Aorta (tissue), 5 donors: Measurements from ENCODE around the gene DOCK8. TPM values are rescaled to one million over a fixed set of nuclear protein-coding genes. Genes with fewer than 3 reads are reported as not detected.
A peak's percentile ranks its signal among the peaks of the same experiment; 100 is the strongest.
"Not testable (repeated sequence)": the region's sequence is repeated elsewhere in the genome, so short reads cannot be mapped to it uniquely, and the experiment has no call there.

Experiments
- ATAC-seq: fragments of 200-7000 bp; cut with Tn5 transposase; one replicate; pipeline ENCODE4 v1.9.1; 2022; ENCODE audit warnings: moderate library complexity; ENCODE audit not compliant: low FRiP score
- DNase-seq, 2 donors: peaks; one replicate each; pipeline ENCODE4 v3.0.0-alpha.2; 2020
- H3K27ac ChIP-seq, 2 donors: one replicate each; pipeline ENCODE4 v1.5.1; 2013; ENCODE audit warnings: low read length in 2 of 2, mild to moderate bottlenecking in 2 of 2, moderate library complexity in 2 of 2, control low read depth in 1 of 2, inconsistent platforms in 1 of 2, low read depth in 1 of 2
- H3K27me3 ChIP-seq, 2 donors: one replicate each; pipeline ENCODE4 v1.6.1; 2013; ENCODE audit warnings: control low read depth in 1 of 2, low read length in 1 of 2, mild to moderate bottlenecking in 1 of 2, moderate library complexity in 1 of 2; ENCODE audit not compliant: insufficient read depth in 2 of 2, control insufficient read depth in 1 of 2
- H3K36me3 ChIP-seq, 2 donors: one replicate each; pipeline ENCODE4 v1.6.1; 2013; ENCODE audit warnings: control low read depth in 1 of 2, low read length in 1 of 2, mild to moderate bottlenecking in 1 of 2; ENCODE audit not compliant: insufficient read depth in 2 of 2, control insufficient read depth in 1 of 2
- H3K4me1 ChIP-seq, 2 donors: one replicate each; pipeline ENCODE4 v1.6.1; 2013; ENCODE audit warnings: low read length in 2 of 2, control low read depth in 1 of 2, mild to moderate bottlenecking in 1 of 2, moderate library complexity in 1 of 2; ENCODE audit not compliant: insufficient read depth in 2 of 2, control insufficient read depth in 1 of 2
- H3K4me3 ChIP-seq, 2 donors: one replicate each; pipeline ENCODE4 v1.5.1; 2013; ENCODE audit warnings: low read length in 2 of 2, control low read depth in 1 of 2, mild to moderate bottlenecking in 1 of 2
- H3K9me3 ChIP-seq: one replicate; pipeline ENCODE4 v1.6.1; 2013; ENCODE audit warnings: mild to moderate bottlenecking, low read length; ENCODE audit not compliant: control insufficient read depth
- WGBS, 2 donors: extraction: QIAGEN DNeasy Blood & Tissue Kit; methylation state at CpG; one replicate each; pipeline ENCODE4 v1.1.7; 2013; 5-methylcytosine and 5-hydroxymethylcytosine counted together
- intact Hi-C, 2 donors: fragments of 100-400 bp; cut with DNase I; formaldehyde crosslinking; loops; one replicate each; pipeline versions ENCODE4 v1.14.2 to v1.15.0; 2022
- long read RNA-seq, 2 donors: library from polyadenylated mRNA; unstranded; transcript quantifications; one replicate each; pipeline ENCODE4 v2.0.0, GENCODE V29; 2020 to 2021
- polyA plus RNA-seq, 2 donors: library from polyadenylated mRNA; stranded (reverse); fragments of 200-250 nt; gene quantifications; one replicate each; pipeline ENCODE4 v1.2.3, GENCODE V29; 2013
- total RNA-seq, 2 donors: library from RNA; stranded (reverse); fragmentation: NEBNext Ultra II Directional; extraction: Animal tissue kit (Norgen Biotek cat#: 25700); gene quantifications; one replicate each; pipeline ENCODE4 v1.2.1, GENCODE V29; 2021
- donor health status: healthy with polysubstance abuse.
- donor health status: Bipolar disorder and iron deficiency.
- donor health status: DM: no; HTN: no; CAD: no.
- donor health status: DM: no; HTN: no; CAD: no.
- donor health status: DM: yes; HTN: yes; CAD: no.

Gene DOCK8
- total RNA-seq (10 to 100 TPM; 20.2 to 42.8 TPM), polyA plus RNA-seq (1 to 10 TPM; 2.0 to 2.9 TPM)
- long read RNA-seq, donor 1, partial matches to known transcripts = 14 of 29 reads
- long read RNA-seq, donor 1, other reads (novel, unspliced or antisense) = 15 of 29 reads
- long read RNA-seq, donor 2, partial matches to known transcripts = 4 of 20 reads
- long read RNA-seq, donor 2, other reads (novel, unspliced or antisense) = 16 of 20 reads

DNA sequence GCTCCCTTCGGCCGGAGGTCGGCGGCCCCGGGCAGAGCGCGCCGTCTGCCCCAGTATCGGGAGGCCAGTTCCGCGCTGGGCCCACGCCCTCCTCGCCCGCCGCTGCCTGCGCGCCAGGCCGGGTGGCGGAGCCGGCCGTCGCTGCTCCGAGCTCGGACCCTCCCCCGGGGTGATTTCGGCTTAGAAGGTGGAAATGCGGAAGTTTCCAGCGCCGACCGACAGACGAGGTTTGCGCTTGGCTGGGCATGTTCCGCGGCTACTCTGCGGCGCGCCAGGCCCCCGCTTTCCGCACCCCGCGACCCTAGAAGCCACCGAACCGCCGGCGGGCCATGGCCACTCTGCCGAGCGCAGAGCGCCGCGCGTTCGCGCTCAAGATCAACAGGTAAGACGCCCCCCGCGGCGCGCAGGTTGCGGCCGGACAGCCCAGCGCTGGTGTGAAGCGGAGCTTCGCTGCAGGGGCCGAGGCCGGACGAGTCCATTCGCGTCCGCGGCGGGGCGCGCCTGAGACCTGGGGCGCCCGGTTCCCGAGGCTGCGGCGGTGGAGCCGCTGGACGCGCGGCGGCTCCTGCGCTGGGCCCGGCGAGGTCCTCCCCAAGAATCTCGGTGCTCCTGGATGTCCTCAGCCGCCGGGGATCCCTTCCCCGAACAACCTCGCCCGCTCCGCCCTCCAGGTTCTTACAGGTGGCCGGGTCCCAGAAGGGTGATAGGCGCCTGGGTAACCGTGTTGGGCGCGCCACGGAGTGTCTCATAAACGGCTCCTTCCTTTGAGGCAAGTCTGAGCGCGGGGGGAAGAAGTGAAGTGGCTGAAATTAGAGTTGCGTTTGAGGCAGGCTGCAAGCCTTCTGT is at the start of gene DOCK8:
Gene DOCK8 (plus strand): TSS at position 218 of the 846 bp plus-strand sequence. CDS start 112 bp downstream, at position 330.
- WGBS, 2 donors = 1% methylated on average over 79 to 103 of the region's 103 CpGs
- ATAC-seq (peak; percentile 91), DNase-seq (peak; percentile 84 to 88)
- Histone ChIP-seq H3K36me3 (no peaks in the 10 kb centered on the region), H3K9me3 (no peaks in the 10 kb centered on the region), H3K4me3 (peak within 1 kb of the TSS in 1 of 2 donors; percentile 16), H3K4me1 (no peaks in the 10 kb centered on the region), H3K27ac (no peak within 1 kb of the TSS), H3K27me3 (no peaks in the 10 kb centered on the region)
- intact Hi-C loops = no loop called here

DNA sequence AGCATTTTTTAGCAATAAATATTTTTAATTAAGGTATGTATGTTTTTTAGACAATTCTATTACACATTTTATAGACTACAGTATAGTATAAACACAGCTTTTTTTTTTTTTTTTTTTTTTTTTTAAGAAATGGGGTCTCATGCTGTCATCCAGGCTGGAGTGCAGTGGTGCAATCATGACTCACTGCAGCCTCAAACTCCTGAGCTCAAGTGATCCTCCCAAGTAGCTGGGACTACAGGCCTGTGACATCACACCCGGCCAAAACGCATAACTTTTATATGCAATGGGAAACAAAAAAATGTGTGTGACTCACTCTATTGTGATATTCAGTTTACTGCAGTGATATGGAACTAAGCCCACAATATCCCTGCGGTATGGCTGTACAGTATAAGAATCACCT is 44.9 kb upstream of the DOCK8 start:
- H3K27ac ChIP-seq, intact Hi-C loops, H3K4me1 ChIP-seq, H3K4me3 ChIP-seq, H3K9me3 ChIP-seq, H3K36me3 ChIP-seq, H3K27me3 ChIP-seq, DNase-seq, ATAC-seq: not testable (repeated sequence)
- WGBS, 2 donors = no CpG with 5 or more reads among the region's 3 CpGs

DNA sequence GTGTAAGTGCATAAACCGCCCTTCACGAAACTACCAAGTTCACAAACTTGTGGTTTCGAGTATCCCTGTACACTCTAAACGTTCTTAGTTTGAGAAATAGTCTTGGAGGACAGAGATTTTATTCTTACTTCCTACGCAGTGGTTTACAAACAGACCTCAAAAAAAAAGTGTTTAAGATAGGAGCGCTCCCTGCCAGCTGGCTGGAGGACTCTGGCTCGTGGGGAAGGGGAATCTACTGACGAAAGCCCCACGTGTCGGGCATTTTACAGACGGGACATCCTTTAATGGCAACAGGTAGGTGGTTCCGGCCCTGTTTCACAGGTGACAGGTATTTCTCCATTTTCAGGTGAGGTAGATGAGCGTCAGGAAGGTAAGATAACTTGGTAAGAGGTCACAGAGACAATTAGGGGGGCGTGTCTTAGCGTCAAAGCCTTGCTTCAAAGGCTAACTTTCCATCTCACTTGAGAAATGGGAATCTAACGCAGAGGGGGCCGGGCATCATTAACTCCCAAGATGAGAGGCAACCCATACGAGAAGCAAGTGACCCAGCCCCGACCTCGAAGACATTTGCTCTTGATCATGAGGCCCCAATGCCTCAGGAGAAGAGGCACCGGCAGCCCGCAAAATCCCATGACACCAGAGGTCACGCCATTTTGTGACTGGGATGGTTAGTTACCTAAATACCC is 36.4 kb upstream of the DOCK8 start:
- H3K36me3 ChIP-seq, H3K27me3 ChIP-seq, ATAC-seq, H3K4me1 ChIP-seq, H3K9me3 ChIP-seq, H3K4me3 ChIP-seq, DNase-seq, H3K27ac ChIP-seq, intact Hi-C loops: not testable (repeated sequence)
- WGBS, 2 donors = 4 to 5% methylated on average over 14 to 18 of the region's 23 CpGs

DNA sequence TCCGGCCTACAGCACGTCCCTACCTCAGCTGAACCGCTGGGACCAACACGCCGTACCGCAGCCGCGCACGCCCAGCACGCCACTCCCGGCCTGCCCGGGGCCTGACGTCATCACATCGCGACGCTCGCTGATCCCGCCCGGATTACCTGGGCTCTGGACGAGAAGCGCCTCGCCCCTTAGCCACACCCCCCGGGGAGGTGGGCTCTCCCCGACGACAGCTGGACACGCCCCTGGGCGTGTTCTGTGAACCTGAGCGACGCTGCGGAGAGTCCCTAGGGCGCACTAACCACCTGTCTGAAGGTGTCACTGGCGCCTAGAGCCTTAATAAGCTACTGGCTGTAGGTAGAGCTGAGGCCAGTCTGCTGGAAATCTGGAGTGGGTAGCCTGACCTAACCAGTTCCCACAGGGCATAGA is 35.7 kb upstream of the DOCK8 start, which contains the start of gene ZNG1A:
Gene ZNG1A (minus strand): TSS at position 87 of the 414 bp plus-strand sequence. CDS start 87 bp downstream, outside the sequence.
- peak in 1 of 2 donors; percentile 82 for DNase-seq
- H3K4me1 ChIP-seq, H3K36me3 ChIP-seq, H3K27me3 ChIP-seq, ATAC-seq, H3K27ac ChIP-seq, intact Hi-C loops, H3K9me3 ChIP-seq: not testable (repeated sequence)
- H3K4me3 ChIP-seq = peak within 1 kb of the TSS in 1 of 2 donors; percentile 36
- 0% methylated on average over 21 of the region's 32 CpGs; no CpG with 5 or more reads in 1 of the 2 donors for WGBS, 2 donors

DNA sequence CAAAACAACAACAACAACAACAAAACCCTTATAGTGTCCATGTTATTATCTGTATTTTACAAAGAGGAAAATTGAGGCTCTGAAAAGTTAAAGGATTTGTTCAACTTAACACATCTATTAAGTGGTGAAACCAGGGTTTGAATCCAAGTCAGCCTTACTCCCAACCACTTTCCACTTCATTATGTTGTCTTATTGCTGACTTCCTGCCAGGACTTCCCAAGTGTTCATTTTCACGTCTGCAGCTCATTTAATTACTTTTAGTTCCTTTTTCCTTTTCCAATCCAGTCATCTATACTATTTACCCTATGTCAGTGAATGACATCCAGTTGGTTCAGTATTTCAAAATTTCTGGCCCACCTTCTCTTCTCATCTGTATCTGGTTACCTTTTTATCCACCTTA is 15.1 kb upstream of the DOCK8 start:
- H3K9me3 ChIP-seq, H3K4me1 ChIP-seq, intact Hi-C loops, H3K27ac ChIP-seq, ATAC-seq, H3K4me3 ChIP-seq, H3K27me3 ChIP-seq, H3K36me3 ChIP-seq, DNase-seq: not testable (repeated sequence)
- 42% methylated on average over 1 of the region's 1 CpG; no CpG with 5 or more reads in 1 of the 2 donors for WGBS, 2 donors

DNA sequence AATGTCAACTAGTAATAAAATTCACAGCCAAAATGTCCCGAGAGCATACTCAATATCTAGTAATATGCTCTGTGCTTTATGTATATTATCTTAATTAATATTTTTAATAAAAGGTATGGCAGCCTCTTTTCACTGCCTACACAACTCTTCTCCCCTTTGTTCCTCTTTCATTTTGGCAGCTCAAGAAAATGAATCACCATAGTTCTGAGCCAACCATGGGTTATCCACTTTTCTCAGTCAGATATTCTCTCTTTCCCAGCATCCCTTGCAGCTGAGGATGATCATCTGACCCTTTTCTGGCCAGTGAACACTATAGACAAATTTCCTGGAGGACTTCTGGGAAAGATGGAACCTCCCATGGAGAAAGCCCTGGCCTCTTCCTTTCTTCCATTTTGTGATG is 8.2 kb upstream of the DOCK8 start:
- 74 to 78% methylated on average over 1 of the region's 1 CpG for WGBS, 2 donors
- Histone ChIP-seq H3K4me1 (no peaks in the 10 kb centered on the region), H3K4me3 (no peak overlapping the region), H3K27me3 (no peaks in the 10 kb centered on the region), H3K36me3 (no peaks in the 10 kb centered on the region), H3K27ac (no peak overlapping the region), H3K9me3 (peaks cover 2% of the 10 kb centered on the region)
- intact Hi-C loops = no loop called here
- no peak for DNase-seq
- ATAC-seq = no peak

DNA sequence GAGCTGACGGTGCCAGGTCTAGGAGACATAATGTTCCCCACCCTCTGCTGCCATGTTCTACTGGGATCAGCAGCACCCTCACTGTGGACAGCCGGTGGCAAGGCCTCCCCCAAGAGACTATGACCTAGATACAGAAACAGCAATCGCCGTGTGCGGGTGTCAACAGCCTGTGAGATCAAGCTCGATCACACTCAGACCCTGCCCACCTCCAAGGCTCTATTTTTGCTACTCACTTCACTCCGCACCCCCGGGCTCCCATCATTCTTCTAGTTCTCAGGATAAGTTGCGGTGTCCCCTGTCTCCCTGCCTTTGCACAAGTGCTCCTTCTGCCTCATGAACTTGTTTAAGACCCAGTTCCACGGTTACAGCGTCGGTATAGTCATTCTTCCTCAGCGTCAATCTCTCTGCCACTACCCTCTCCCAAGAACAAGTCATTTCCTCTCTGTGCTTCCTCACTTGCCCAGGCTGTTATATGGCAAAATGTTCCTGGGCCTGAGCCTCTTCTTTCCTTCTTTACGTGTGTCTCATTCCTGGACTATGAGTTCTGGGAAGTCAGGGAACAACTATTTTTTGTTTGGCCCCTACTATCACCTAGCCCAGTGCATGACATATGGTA is 5.4 kb upstream of the DOCK8 start:
- intact Hi-C loops = no loop called here
- H3K4me1 ChIP-seq = no peaks in the 10 kb centered on the region
- no peak for DNase-seq
- no peaks in the 10 kb centered on the region for H3K27me3 ChIP-seq
- WGBS, 2 donors = 83 to 88% methylated on average over 14 of the region's 14 CpGs
- H3K4me3 ChIP-seq = no peak overlapping the region
- H3K36me3 ChIP-seq = no peaks in the 10 kb centered on the region
- H3K27ac ChIP-seq = no peak overlapping the region
- ATAC-seq = no peak
- peaks cover 2% of the 10 kb centered on the region for H3K9me3 ChIP-seq

DNA sequence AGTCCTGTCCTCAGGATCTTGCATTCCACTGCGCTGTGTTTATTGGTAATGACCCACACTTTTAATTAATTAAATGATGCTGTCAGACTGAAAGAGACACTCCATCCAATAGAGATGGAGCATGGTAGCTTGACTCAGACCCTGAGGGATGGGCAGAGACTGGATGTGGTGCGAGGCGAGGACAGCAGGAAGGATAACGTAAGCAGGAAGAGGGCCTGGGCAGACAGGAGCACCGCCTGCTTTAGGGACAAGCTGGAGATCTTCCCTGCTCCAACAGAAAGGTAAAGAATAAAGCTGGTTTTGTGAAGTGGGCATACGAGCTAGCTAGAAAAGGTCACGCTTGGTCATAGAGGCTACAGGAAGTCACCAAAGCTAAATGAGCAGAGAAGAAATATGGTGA is 3.6 kb upstream of the DOCK8 start:
- intact Hi-C loops = no loop called here
- no peak for DNase-seq
- WGBS, 2 donors = 81 to 90% methylated on average over 7 of the region's 7 CpGs

More for the DNA sequence above, 3.6 kb upstream of the DOCK8 start:
- no peak for ATAC-seq
- Histone ChIP-seq H3K27me3 (no peaks in the 10 kb centered on the region), H3K9me3 (peaks cover 2% of the 10 kb centered on the region), H3K27ac (no peak overlapping the region), H3K4me3 (no peak overlapping the region), H3K4me1 (no peaks in the 10 kb centered on the region), H3K36me3 (no peaks in the 10 kb centered on the region)
